CD14-positive monocyte (primary cell): ENCODE data around the gene GOLGA3. TPM values are rescaled to one million over a fixed set of nuclear protein-coding genes. Genes with fewer than 3 reads are reported as not detected.

Experiments
- DNase-seq, 3 donors: peaks; one replicate each; pipeline ENCODE4 v3.0.0-alpha.2; 2011 to 2022
- H2AFZ ChIP-seq: 2 replicates; pipeline ENCODE4 v1.6.0; 2012; ENCODE audit warnings: mild to moderate bottlenecking, low read depth, low read length, inconsistent platforms; ENCODE audit not compliant: insufficient read depth, poor library complexity, severe bottlenecking
- H3K27ac ChIP-seq, 2 donors: 1 replicate in 1 of 2; 2 replicates in 1 of 2; pipeline ENCODE4 v1.5.1; 2012 to 2013; ENCODE audit warnings: low read length in 2 of 2, control low read depth in 1 of 2, inconsistent platforms in 1 of 2, low read depth in 1 of 2, mild to moderate bottlenecking in 1 of 2
- H3K27me3 ChIP-seq, 2 donors: one replicate each; pipeline versions ENCODE4 v1.6.0 to v1.6.1; 2011 to 2013; ENCODE audit warnings: low read length in 2 of 2; ENCODE audit not compliant: control insufficient read depth in 2 of 2, insufficient read depth in 2 of 2
- H3K36me3 ChIP-seq, 2 donors: replicated peaks in 1 of 2; 1 replicate in 1 of 2; 2 replicates in 1 of 2; pipeline versions ENCODE4 v1.5.1 to v1.6.1; 2012 to 2013; ENCODE audit warnings: low read length in 2 of 2, control low read depth in 1 of 2, inconsistent platforms in 1 of 2, mild to moderate bottlenecking in 1 of 2; ENCODE audit not compliant: insufficient read depth in 2 of 2, control insufficient read depth in 1 of 2
- H3K4me1 ChIP-seq, 2 donors: 1 replicate in 1 of 2; 2 replicates in 1 of 2; pipeline versions ENCODE4 v1.5.1 to v1.6.1; 2012 to 2013; ENCODE audit warnings: low read length in 2 of 2, control low read depth in 1 of 2, inconsistent platforms in 1 of 2, mild to moderate bottlenecking in 1 of 2, moderate library complexity in 1 of 2; ENCODE audit not compliant: insufficient read depth in 2 of 2, control insufficient read depth in 1 of 2
- H3K4me2 ChIP-seq: replicated peaks from 2 replicates; pipeline ENCODE3; 2012; ENCODE audit warnings: low read length, moderate library complexity, mild to moderate bottlenecking; ENCODE audit not compliant: poor library complexity, severe bottlenecking; ENCODE audit errors: extremely low read depth
- H3K4me3 ChIP-seq, 3 experiments: fragments of 200-600 bp in 1 of 3; sonication (generic) in 1 of 3; replicated peaks in 1 of 3; 1 replicate in 2 of 3; 2 replicates in 1 of 3; pipeline ENCODE4 v1.5.1; 2011 to 2013; ENCODE audit warnings: low read length in 3 of 3, mild to moderate bottlenecking in 3 of 3, control low read depth in 2 of 3, low read depth in 2 of 3, inconsistent platforms in 1 of 3, moderate library complexity in 1 of 3
- H3K79me2 ChIP-seq: 2 replicates; pipeline ENCODE4 v1.6.0; 2012; ENCODE audit warnings: mild to moderate bottlenecking, control low read depth, inconsistent platforms, low read length, moderate library complexity; ENCODE audit not compliant: insufficient read depth
- H3K9ac ChIP-seq: 2 replicates; pipeline ENCODE4 v1.6.0; 2017; ENCODE audit warnings: low read length, mild to moderate bottlenecking; ENCODE audit not compliant: insufficient read depth, poor library complexity, severe bottlenecking
- H3K9me3 ChIP-seq, 2 donors: replicated peaks in 1 of 2; 1 replicate in 1 of 2; 2 replicates in 1 of 2; pipeline versions ENCODE4 v1.5.1 to v1.6.1; 2012 to 2013; ENCODE audit warnings: low read length in 2 of 2, control low read depth in 1 of 2; ENCODE audit not compliant: control insufficient read depth in 1 of 2, insufficient read depth in 1 of 2
- H4K20me1 ChIP-seq: 2 replicates; pipeline ENCODE4 v1.6.0; 2012; ENCODE audit warnings: mild to moderate bottlenecking, low read length, control low read depth, moderate library complexity; ENCODE audit not compliant: insufficient read depth
- H3K27ac Mint-ChIP-seq, 7 donors: one replicate each; pipeline ENCODE4 v1.8.0; 2020; ENCODE audit warnings: mild to moderate bottlenecking in 7 of 7, mixed read lengths in 7 of 7, moderate library complexity in 6 of 7, inconsistent platforms in 2 of 7
- H3K27me3 Mint-ChIP-seq, 3 donors: one replicate each; pipeline ENCODE4 v1.8.0; 2021 to 2022; ENCODE audit warnings: low read depth in 3 of 3, mild to moderate bottlenecking in 3 of 3, mixed read lengths in 3 of 3, moderate library complexity in 3 of 3, inconsistent platforms in 1 of 3
- H3K36me3 Mint-ChIP-seq, 2 donors: one replicate each; pipeline ENCODE4 v1.8.0; 2020; ENCODE audit warnings: mixed read lengths in 2 of 2, inconsistent platforms in 1 of 2, mild to moderate bottlenecking in 1 of 2
- H3K4me1 Mint-ChIP-seq: one replicate; pipeline ENCODE4 v1.8.0; 2020; ENCODE audit warnings: mild to moderate bottlenecking, mixed read lengths
- H3K4me3 Mint-ChIP-seq, 2 donors: one replicate each; pipeline ENCODE4 v1.8.0; 2020; ENCODE audit warnings: mild to moderate bottlenecking in 2 of 2, mixed read lengths in 2 of 2, moderate library complexity in 1 of 2
- H3K9me3 Mint-ChIP-seq, 7 donors: one replicate each; pipeline ENCODE4 v1.8.0; 2020 to 2022; ENCODE audit warnings: mixed read lengths in 7 of 7, mild to moderate bottlenecking in 6 of 7, moderate library complexity in 6 of 7, inconsistent platforms in 2 of 7
- CTCF ChIP-seq: fragments of 200-600 bp; IDR thresholded peaks from one replicate; pipeline ENCODE4 v1.8.0; 2022; ENCODE audit warnings: antibody characterized with exemption, mild to moderate bottlenecking
- WGBS: methylation state at CpG from one replicate; pipeline ENCODE4 v1.1.5; 2013; ENCODE audit warnings: missing lambda C conversion rate; ENCODE audit not compliant: insufficient coverage; 5-methylcytosine and 5-hydroxymethylcytosine counted together
- intact Hi-C, 2 donors: fragments of 100-400 bp; cut with micrococcal nuclease; formaldehyde crosslinking; loops; one replicate each; pipeline versions ENCODE4 v1.15.0 to v1.15.1; 2023
- polyA plus RNA-seq, 3 donors: library from polyadenylated mRNA; depleted of rRNA in 1 of 3; unstranded in 2 of 3; stranded (reverse) in 1 of 3; fragments of 300-500 nt in 2 of 3; fragments of >200 nt in 1 of 3; fragmentation: Illumina TruSeq in 2 of 3; gene quantifications; 1 replicate in 2 of 3; 2 replicates in 1 of 3; pipeline ENCODE4 v1.2.3, GENCODE V29; 2012 to 2021
- small RNA-seq: library from RNA; depleted of rRNA; stranded (forward); fragments of <200 nt; gene quantifications from one replicate; pipeline ENCODE3, GENCODE V24; 2012; ENCODE audit warnings: low read depth; ENCODE audit not compliant: insufficient read length

Gene GOLGA3
- polyA plus RNA-seq, 3 donors = 1.2 to 12.0 (median 2.4) TPM

DNA sequence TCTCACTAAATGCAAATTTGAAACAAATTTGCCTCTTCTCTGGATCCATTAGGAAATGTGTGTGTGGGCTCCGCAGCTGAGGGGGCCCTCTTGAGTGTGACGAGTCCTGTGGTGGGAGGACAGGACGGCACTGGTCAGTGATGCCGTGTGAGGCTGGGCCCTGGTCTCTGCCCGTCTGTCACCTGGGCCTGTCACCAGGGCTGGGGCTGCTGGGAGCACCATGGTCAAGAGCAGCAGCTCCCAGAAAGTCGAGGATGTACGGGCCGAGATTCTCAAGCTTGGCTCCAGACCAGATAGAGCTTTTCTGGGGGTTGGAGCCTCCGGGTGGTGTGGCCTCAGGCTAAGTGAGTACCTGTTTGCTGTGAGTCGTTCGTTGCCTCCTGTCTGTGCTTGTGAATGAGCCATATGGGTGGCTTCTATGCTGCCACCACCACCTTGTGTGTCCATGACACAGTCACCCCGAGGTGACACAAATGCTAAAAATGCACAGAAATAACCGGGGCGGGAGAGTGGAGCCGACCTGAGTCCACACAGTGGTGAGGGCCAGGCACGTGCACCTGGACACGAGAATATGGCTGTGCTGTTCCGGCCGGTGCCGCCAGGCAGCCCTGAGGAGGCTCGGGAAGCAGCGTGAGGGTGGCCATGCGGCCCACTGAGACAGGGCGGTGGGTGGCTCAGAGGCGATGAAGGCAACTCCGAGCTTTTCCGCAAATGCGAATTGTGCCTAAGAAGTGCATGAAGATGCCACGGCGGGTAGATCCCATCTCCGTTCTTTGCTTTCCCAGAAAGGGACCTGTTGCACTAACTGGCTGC is 109.3 kb downstream of the GOLGA3 start:
- H3K79me2 ChIP-seq = peaks cover 4% of the 10 kb centered on the region
- no peak overlapping the region for H3K4me2 ChIP-seq
- H3K4me1 ChIP-seq = no peaks in the 10 kb centered on the region
- intact Hi-C loops = loop anchor here in 1 of 2 donors (10.0 kb wide), 1 partner anchor 105 kb away; the partner anchor contains the start of gene GOLGA3
- H3K27me3 ChIP-seq = no peaks in the 10 kb centered on the region
- Mint-ChIP-seq H3K27ac (peak overlapping the region in 4 of 7 donors; percentile 9 to 72 (median 42)), H3K4me3 (no peak overlapping the region), H3K9me3 (peaks cover 0 to 4% (median 0%) of the 10 kb centered on the region in 7 donors), H3K36me3 (peaks cover 69 to 94% of the 10 kb centered on the region in 2 donors), H3K4me1 (no peaks in the 10 kb centered on the region), H3K27me3 (no peaks in the 10 kb centered on the region)
- no peak for TF ChIP-seq CTCF
- H2AFZ ChIP-seq = no peak overlapping the region
- no peak overlapping the region for H3K9ac ChIP-seq
- no peak overlapping the region for H3K27ac ChIP-seq
- 96% methylated on average over 31 of the region's 31 CpGs for WGBS
- peaks cover 4% of the 10 kb centered on the region for H4K20me1 ChIP-seq
- H3K9me3 ChIP-seq = no peaks in the 10 kb centered on the region
- H3K36me3 ChIP-seq = peaks cover 68 to 90% of the 10 kb centered on the region in 2 donors
- H3K4me3 ChIP-seq = no peak overlapping the region
- peak in 1 of 3 donors; percentile 2 for DNase-seq

Small RNA genes lying within 50 kb of the gene (small RNA-seq; reads per million reads assigned to genes)
- gene RNA5SP379 = not detected

Other genes starting within 250 kb of the GOLGA3 start
- not detected for gene LRCOL1, start 218.3 kb downstream of the GOLGA3 start, polyA plus RNA-seq
- gene P2RX2, start 210.1 kb downstream of the GOLGA3 start, polyA plus RNA-seq = not detected
- gene POLE, start 141.5 kb downstream of the GOLGA3 start, polyA plus RNA-seq = 10 to 100 TPM in 1 of 3 donors, 1 to 10 TPM in 1, under 1 TPM in 1; 1.00 to 24.2 (median 2.2) TPM
- 1 to 10 TPM; 2.9 to 9.2 (median 8.7) TPM for gene PXMP2, start 141.3 kb downstream of the GOLGA3 start, polyA plus RNA-seq
- 10 to 100 TPM in 1 of 3 donors, 1 to 10 TPM in 2; 7.0 to 10.3 (median 9.6) TPM for gene PGAM5, start 118.0 kb downstream of the GOLGA3 start, polyA plus RNA-seq
- 10 to 100 TPM; 10.1 to 88.4 (median 15.0) TPM for gene ANKLE2, start 67.0 kb downstream of the GOLGA3 start, polyA plus RNA-seq
- gene CHFR, start 58.7 kb upstream of the GOLGA3 start, polyA plus RNA-seq = 10 to 100 TPM; 28.0 to 76.3 (median 39.3) TPM
- gene ZNF605, start 127.4 kb upstream of the GOLGA3 start, polyA plus RNA-seq = 1 to 10 TPM in 1 of 3 donors, under 1 TPM in 2; 0.32 to 1.9 (median 0.80) TPM
- gene ZNF26, start 157.5 kb upstream of the GOLGA3 start, polyA plus RNA-seq = 10 to 100 TPM in 1 of 3 donors, 1 to 10 TPM in 2; 3.3 to 17.6 (median 3.8) TPM
- 1 to 10 TPM; 3.3 to 5.1 (median 5.1) TPM for gene ZNF84, start 208.6 kb upstream of the GOLGA3 start, polyA plus RNA-seq